Measurements from ENCODE around the gene KRTAP10-1.
"Not testable (repeated sequence)": the region's sequence is repeated elsewhere in the genome, so short reads cannot be mapped to it uniquely, and the experiment has no call there.

KRTAP10-1 gene

DNA sequence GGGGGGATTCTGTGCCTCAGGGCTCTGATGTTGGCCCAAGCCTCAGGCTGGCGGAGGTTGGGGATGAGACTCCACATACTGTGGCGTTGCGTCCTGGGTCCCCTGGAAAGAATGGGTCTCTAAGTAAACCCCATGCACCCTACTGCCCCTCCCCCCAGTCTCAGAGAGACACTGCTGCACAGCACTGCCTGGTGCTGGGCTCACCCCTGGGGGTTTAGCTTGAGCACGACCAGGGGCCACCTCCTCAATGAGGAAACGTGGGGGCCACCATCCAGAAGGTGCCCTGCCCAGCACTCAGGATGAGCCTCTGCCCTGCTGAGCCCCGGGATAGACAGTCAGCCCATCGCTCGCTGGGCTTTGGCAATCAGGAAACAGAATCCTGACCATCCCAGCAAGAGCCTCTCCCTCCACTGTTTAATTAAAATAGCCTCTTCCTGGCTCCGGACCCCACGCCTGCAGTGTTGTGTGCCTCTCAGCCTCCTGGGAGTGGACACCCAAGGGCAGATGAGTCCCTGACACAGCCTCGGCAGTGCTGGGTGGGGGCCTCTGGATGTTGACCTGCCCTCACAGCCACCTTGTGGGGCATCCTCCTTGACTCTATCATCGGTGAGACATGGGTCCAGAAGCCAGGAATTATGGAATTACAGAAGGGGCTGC, 30.0 kb upstream of the KRTAP10-1 start:
- DNase-seq = no peak

DNA sequence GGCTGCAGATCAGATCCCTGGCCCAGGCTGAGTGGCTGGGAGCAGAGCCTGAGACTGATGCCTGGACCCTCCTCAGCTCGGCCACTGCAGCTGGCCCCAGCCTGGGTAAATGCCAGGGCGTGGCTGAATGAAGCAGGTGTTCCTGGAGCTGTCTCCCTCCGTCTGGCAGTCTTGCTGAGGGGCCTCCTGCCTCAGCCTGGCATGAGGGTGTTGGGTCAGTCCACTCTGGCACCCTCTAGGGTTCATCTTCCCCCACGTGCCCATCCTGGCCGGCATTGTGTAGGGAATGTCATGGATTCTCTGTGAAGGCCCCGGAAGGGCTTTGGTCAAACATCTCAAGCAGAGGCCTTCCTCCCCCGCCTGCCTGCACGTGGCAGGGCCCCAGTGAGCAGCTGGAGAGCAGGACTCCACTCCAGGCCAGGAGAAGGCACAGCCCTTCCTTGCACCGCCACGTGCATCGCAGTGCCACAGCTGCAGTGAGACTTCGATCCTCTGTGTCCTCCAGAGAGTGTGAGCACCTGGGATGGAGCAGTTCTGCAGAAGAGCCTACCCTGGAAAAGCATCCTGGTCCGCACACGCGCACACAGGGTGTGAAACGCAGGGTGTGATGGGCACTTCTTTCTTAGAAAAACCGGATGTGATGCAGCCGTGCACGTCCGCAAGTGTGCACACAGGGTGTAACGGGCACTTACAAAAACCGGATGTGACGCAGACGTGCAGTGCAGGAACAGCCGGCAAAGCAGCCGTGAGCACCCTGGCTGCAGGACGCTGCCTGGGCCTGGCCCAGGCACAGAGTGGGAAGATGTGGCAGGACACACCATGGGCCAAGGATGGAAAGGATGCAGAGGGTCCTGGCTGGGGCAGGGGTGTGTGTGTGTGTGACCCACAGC, 28.9 kb upstream of the KRTAP10-1 start:
- DNase-seq = no peak

DNA sequence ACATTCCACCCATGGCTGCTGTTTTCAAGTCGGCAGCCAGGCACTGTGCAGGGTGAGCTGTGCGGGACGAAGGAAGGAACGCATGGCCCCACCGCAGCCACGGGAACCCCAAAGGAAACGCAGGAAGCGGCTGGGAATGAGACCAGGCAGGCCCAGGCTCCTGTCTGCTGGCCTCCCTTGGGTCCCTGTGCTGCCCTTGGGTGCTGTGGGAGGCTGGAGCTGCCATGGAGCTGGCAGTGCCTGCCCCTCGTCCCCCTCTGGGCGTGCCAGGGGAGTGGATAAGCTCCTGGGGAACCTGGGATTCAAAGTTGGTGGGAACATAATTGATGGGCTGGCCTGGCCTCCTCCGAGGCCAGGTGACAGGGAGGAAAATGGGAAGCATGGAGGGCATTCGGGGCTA, 28.3 kb upstream of the KRTAP10-1 start:
- DNase-seq = no peak

- no peak for DNase-seq
Measured at GRCh38 chr21:44567481-44568171, 27.6 kb upstream of the KRTAP10-1 start.

DNA sequence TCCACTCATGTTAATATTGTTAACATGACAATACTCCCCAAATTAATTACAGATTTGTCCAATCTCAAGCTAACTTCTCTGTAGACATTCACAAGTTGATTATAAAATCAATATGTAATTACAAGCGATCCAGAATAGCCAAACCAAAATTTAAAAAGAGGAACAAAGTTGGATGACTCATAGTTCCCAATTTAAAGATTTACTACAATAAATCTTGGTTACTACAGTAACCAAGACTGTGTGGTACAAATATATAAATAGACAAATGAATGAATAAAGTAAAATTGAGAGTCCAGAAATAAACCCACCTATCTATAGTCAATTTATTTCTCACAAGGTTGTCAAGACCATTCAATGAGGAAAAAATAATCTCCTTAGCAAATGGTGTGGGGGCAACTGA, 26.4 kb upstream of the KRTAP10-1 start:
- no peak for DNase-seq

DNA sequence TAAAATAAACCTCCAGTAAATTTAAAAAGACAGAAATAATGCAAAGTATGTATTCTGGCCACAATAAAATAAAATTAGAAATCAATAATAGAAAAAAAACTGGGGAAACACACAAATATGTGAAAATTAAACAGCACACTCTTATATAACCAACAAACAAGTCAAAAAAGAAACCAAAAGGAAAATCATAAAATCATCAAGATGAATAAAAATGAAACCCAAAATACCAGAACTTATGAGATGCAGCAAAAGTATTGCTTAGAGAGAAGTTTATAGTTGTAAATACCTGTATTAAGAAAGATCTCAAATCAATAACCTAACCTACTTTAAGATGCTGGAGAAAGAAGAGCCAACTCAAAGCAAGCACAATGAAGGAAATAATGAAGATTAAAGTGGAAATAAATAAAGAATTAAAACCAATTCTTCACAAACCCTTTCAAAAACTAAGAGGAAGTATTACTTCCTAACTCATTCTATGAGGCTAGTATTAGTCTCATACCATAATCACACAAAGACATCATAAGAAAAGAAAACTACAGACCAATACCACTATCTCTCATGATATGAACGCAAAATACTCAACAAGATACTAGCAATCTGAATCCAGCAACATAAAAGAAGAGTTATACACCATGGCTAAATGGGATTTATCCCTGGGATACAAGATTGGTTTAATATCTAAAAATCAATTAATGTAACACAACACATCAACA, 25.0 kb upstream of the KRTAP10-1 start:
- DNase-seq = no peak

GRCh38 chr21:44564099-44564498, 24.1 kb upstream of the KRTAP10-1 start:
- no peak for DNase-seq

DNA sequence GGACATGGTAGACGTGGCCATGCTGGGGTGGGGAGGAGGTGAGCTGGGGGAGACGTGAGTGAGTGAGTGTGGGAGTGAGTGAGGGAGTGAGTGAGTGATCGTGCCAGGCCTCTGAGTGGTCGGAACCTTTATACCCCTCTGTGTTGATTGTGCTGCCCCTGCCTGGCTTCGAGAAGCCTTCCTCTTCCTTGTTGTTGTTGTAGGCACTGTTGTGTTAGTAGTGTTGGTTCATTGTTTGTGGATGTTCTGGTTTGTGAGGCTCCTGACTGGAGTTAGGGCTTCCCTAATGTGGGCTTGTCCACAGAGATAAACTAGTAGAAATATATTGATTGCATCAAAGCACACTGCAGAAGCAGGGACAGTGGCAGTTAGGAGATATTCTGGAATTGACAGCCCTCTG, 18.7 kb upstream of the KRTAP10-1 start, which contains the start of gene KRTAP10-3:
Gene KRTAP10-3 (minus strand): TSS at position 101 of the 400 bp plus-strand sequence. CDS start 80 bp downstream, at position 21.
- DNase-seq = no peak

DNA sequence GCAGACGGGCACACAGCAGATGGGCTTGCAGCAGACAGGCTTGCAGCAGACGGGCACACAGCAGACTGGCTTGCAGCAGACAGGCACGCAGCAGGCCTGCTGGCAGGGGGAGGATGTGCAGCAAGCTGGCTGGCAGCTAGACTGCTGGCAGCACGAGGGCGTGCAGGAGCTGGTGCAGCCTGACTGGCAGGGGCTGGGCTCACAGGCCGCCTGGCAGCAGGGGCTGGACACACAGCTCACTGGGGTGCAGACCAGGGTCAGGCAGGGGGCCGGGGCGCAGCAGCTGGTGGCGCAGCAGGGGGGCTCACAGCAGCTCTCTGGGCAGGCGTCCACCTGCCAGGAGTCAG, 18.3 kb upstream of the KRTAP10-1 start:
- not testable (repeated sequence) for DNase-seq

DNA sequence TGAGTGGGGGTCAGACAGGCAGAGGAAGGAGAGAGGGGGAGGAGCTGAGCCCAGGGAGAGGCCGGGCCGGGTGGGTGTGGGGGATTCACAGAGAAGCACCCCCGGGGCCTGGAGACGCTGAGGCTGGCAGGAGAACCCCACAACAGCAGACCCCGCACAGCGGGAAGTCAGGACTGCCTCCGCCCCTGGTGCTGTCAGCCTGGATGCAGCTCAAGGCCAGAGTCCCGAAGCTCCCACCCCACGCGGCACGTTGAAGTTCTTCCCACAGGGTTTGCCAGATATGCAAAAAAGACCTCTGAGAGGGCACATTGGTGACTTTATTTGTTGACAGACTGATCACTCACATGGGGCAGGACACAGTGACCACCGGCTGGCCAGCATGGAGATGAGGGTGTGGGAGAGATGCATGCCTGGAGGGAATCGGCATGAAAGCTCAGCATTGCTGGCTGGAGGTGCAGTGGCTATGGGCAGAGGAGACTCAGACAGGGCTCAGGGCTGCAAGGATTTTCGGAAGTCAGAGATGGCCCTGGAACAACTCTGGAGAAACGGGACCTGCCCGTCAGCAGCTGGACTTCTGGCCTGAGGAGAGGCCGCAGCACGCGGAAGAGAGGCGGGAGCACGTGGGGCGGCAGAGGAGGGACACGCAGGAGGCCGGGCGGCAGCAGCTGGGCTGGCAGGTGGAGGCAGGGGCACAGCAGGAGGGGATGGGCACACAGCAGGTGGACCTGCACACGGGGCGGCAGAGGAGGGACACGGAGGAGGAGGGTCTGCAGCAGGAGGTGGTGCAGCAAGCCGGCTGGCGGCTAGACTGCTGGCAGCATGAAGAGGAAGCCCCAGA, 17.7 kb upstream of the KRTAP10-1 start:
- DNase-seq = no peak

- no peak for DNase-seq
Measured at GRCh38 chr21:44556879-44557278, 16.9 kb upstream of the KRTAP10-1 start.

DNA sequence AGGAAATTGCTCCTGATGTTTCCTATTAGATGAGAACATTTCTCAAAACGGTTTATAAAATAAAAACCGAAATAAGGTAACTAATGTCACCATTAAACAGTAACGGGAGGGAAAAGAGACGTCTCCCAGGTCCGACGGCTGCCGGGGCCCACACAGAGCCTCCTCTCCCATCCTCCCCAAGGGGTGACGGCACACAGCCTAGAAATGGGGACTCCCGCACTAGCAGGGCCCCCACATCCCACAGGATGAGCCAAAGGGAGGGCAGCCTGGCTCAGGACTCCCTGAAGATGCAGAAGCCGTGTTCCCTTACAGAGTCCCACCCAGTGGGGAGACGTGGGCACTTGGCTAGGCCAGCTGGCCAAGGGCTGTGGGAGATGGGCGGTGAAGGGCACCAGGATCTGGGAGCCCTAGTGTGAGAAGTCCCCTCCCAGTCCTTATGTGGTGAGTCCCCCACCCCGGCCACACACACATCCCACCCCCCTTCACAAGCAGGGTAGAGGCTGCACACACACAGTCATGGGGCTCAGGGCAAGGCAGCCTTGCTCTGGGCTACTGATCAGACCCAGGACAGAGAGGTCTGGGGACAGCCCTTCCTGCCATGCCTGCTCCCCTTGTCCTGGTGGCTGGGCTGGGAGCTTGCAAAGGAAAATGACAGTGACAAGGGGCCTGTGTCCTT, 15.3 kb upstream of the KRTAP10-1 start:
- no peak for DNase-seq

- DNase-seq = no peak
Measured at GRCh38 chr21:44552681-44553080, 12.7 kb upstream of the KRTAP10-1 start.

DNA sequence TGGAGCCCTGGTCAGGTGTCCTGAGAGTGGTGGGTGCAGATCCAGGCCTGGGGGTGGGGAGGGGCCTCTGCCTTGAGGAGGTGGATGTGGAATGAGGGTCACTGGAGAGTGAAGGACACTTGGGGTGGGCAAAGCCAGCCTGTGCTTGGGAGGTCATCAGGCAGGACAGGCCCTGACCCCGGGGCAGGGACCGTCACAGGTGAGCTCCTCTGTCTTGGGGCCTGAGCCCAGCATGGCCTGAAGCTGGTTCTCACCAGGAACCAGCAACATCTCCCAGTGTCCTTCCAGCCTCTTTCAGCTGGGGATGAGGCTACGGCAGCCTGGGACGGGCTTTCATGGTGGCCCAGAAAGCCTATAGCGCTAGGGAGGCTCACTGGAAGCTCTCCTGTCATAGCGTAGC, 12.1 kb upstream of the KRTAP10-1 start:
- DNase-seq = no peak

DNA sequence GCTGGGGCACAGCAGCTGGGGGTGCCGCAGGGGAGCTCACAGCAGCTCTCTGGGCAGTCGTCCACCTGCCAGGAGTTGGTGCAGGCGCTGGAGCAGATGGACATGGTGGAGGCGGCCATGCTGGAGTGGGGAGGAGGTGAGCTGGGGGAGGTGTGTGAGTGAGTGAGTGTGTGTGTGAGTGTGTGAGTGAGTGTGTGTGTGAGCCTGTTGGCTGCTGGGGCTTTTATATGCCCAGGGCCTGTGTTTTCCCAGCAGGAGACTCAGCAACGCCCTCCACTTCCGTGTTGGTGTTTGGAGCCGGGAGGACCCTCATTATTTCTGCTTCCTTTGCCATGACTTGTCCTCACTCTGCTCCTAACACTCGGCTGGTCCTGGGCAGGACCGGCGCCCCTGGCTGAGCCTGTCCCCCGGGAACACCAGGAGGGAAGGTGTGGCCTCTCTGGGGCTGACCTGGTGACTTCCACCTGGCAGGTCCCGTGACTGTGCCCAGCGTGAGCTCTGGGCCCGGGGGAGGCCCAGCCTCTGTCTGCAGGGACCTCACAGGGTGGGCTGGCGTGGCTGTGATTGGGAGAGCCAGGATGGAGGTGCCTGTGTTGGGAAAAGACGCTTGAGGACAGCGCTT, 11.5 kb upstream of the KRTAP10-1 start, which contains the start of gene KRTAP10-2:
Gene KRTAP10-2 (minus strand): TSS at position 166 of the 622 bp plus-strand sequence. CDS start 47 bp downstream, at position 119.
- no peak for DNase-seq

GRCh38 chr21:44550807-44551206, 10.8 kb upstream of the KRTAP10-1 start:
- DNase-seq = no peak

- not testable (repeated sequence) for DNase-seq
Measured at GRCh38 chr21:44550285-44550684, 10.3 kb upstream of the KRTAP10-1 start.

DNA sequence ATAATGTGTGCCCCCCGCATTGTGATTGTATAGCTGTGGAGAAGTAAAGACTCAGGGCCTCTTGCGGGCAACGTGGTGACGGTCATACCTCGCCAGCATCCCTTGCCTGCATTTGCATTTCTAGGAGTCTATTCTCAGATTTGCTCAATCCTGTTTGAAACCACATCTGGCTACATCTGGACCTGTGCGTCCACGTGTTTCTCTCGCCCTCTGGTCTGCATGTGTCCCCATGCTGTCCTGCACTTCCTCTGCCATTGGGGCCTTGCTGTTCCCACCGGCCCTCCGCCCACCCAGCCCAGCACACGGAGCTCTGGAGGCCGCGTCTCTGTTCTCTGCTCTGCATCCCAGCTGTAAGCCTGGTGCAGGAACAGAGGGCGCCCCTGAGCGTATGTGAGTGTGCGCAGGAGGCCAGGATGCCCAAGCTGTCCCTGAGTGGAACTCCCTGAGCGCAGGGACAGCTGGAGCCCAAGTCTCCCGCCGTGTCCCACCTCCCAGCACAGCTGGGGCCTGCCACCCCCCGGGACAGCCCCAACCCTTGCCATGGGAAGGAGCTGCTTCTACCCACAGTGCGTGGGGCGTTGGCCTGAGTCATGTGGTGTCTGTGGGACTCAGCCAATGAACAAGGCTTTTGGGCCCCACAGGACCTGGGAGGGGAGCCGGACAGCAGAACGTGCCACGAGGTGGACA, 9.7 kb upstream of the KRTAP10-1 start:
- DNase-seq = no peak

DNA sequence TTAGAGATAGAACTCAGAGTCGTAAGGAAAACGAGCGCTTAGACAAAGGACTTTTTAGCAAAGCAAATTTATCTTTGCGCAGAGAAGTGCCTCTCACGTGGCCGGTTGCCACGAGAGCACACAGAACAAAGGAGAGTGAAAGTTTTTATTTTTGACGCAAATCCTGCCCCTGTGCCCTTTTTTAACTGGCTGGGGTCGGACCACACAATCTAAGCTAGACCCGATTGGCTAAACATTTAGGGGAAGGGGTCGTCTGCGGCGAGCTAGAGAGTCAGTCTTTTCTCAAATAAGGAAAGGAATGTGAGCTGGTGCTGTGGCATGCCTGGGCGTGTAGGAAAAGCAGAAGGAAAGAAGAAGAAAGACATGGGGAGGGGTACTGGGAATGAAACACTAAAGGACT, 8.9 kb upstream of the KRTAP10-1 start:
- DNase-seq = no peak

DNA sequence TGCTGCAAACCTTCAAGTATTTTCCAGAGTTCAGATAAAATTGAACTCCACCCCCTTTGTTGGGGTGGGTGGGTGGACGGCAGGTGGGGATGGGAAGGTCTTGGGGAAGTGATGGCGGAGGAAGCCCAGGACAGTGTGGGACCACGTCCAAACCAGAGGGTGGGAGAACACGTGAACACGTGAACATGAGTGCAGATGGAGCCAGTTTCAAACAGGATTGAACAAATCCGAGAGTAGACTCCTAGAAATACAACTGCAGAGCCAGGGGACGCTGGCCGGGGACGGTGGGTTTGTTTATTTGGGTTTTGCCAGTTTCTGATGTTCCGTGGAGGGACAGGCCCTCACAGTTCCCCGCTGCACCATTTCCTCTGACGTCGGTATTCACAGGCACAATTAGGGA, 8.4 kb upstream of the KRTAP10-1 start:
- no peak for DNase-seq

Measured in effector CD8-positive, alpha-beta T cell (primary cell).